ENCODE measurements around the gene CACNA1D.
"Not testable (repeated sequence)": the region's sequence is repeated elsewhere in the genome, so short reads cannot be mapped to it uniquely, and the experiment has no call there.

Gene CACNA1D

GRCh38 chr3:53617893-53618523 is 123.6 kb downstream of the CACNA1D start:
- no peak for DNase-seq

GRCh38 chr3:53618524-53618906 is 124.1 kb downstream of the CACNA1D start:
- DNase-seq, result no peak

- DNase-seq, result no peak
These were observed 124.5 kb downstream of the CACNA1D start for GRCh38 chr3:53618936-53619335.

- peak; percentile 16 for DNase-seq
These were observed 129.8 kb downstream of the CACNA1D start for GRCh38 chr3:53624061-53624857.

GRCh38 chr3:53626876-53627275 is 132.5 kb downstream of the CACNA1D start:
- no peak for DNase-seq

GRCh38 chr3:53628536-53629401 is 134.4 kb downstream of the CACNA1D start:
- DNase-seq, result peak; percentile 6

GRCh38 chr3:53629402-53629723 is 135.0 kb downstream of the CACNA1D start:
- no peak for DNase-seq

- no peak for DNase-seq
These were observed 136.1 kb downstream of the CACNA1D start for GRCh38 chr3:53630547-53630946.

- no peak for DNase-seq
These were observed 138.9 kb downstream of the CACNA1D start for GRCh38 chr3:53633197-53633787.

GRCh38 chr3:53635041-53635440 is 140.6 kb downstream of the CACNA1D start:
- no peak for DNase-seq

GRCh38 chr3:53638806-53639205 is 144.4 kb downstream of the CACNA1D start:
- DNase-seq, result not testable (repeated sequence)

GRCh38 chr3:53641397-53641796 is 147.0 kb downstream of the CACNA1D start:
- DNase-seq, result no peak

GRCh38 chr3:53642211-53642610 is 147.8 kb downstream of the CACNA1D start:
- no peak for DNase-seq

- no peak for DNase-seq
These were observed 149.3 kb downstream of the CACNA1D start for GRCh38 chr3:53643757-53644156.

GRCh38 chr3:53645754-53646153 is 151.3 kb downstream of the CACNA1D start:
- no peak for DNase-seq

- DNase-seq, result no peak
These were observed 152.3 kb downstream of the CACNA1D start for GRCh38 chr3:53646723-53647122.

GRCh38 chr3:53649816-53650215 is 155.4 kb downstream of the CACNA1D start:
- DNase-seq, result no peak

- no peak for DNase-seq
These were observed 156.0 kb downstream of the CACNA1D start for GRCh38 chr3:53650424-53650823.

- no peak for DNase-seq
These were observed 156.7 kb downstream of the CACNA1D start for GRCh38 chr3:53650928-53651661.

GRCh38 chr3:53651927-53652326 is 157.5 kb downstream of the CACNA1D start:
- no peak for DNase-seq

GRCh38 chr3:53657651-53658050 is 163.2 kb downstream of the CACNA1D start:
- no peak for DNase-seq

GRCh38 chr3:53658613-53659193 is 164.3 kb downstream of the CACNA1D start:
- DNase-seq, result no peak
